ENCODE measurements around the gene ANKS1B. TPM values are rescaled to one million over a fixed set of nuclear protein-coding genes. Genes with fewer than 3 reads are reported as not detected.

The ANKS1B gene
- total and polyA plus RNA-seq, 2 of the 4 experiments (the other 2 are of a cell fraction): 0.17 to 0.18 TPM

DNA sequence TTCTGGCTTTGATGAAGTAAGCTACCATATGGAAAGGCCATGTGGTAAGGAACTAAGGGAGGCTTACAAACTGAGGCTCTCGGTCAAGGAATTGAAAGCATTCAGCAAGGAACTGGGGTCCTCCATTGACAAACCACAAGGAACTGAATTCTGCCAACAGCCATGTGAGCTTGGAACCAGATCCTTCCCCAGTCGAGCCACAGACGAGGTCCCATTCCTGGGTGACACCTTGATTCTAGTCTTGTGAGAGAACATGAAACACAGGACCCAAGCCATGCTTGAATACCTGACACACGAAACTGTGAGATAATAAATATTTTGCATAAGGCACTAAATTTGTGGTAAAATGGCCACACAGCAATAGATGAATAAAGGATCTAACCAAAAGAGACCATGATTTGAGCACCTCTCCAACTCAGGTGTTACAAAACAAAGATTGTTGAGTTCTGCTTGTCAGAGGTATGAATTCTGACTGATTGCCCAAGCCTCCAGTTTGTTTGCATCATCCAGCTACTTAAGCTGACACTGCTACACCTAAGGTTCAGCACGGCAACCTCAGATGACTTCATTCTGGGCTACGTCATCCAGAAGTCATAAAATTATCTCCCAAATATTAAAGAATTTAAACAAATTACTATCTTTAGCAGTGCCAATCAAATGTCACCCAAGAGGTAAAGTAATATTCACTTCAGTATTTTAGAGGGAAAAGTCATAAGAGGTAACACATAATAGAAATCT, 277.8 kb downstream of the ANKS1B start:
- no peak overlapping the region for H3K27ac ChIP-seq (ENCODE audit: insufficient read depth, low read length)
- in situ Hi-C loops (cut with MboI; ENCODE audit: low sequenced_read_pairs): no loop called here
- ChIA-PET POLR2A (ENCODE audit: unreplicated experiment) (no interaction called here), CTCF (no interaction called here)
- H3K56ac ChIP-seq (ENCODE audit: extremely low read depth, insufficient read depth, low read length): no peak overlapping the region
- H3K9me3 ChIP-seq (ENCODE audit: control insufficient read depth, insufficient read depth, low read length): peaks cover 7% of the 10 kb centered on the region; the same call in 1 of the 2 replicates
- no peak overlapping the region for H3K14ac ChIP-seq (replicated peaks; ENCODE audit: low read depth, low read length)
- H2BK15ac ChIP-seq (ENCODE audit: low read depth, low read length): no peak overlapping the region
- H3K4me3 ChIP-seq (ENCODE audit: insufficient read depth, low read depth, low read length): no peak overlapping the region
- no peaks in the 10 kb centered on the region for H3K4me1 ChIP-seq (ENCODE audit: control insufficient read depth, insufficient read depth, low read length)
- H3K9ac ChIP-seq (ENCODE audit: low read depth, low read length): no peak overlapping the region
- no peaks in the 10 kb centered on the region for H3K27me3 ChIP-seq (ENCODE audit: control insufficient read depth, insufficient read depth, low read length)
- no peak overlapping the region for H3K4me2 ChIP-seq (ENCODE audit: low read depth, low read length)
- no peak overlapping the region for H2BK20ac ChIP-seq (ENCODE audit: low read depth, low read length)
- no peak overlapping the region for H3K18ac ChIP-seq (ENCODE audit: low read depth, low read length)
- no peaks in the 10 kb centered on the region for H3K9me1 ChIP-seq (ENCODE audit: insufficient read depth, low read length)
- H3K36me3 ChIP-seq (ENCODE audit: control insufficient read depth, insufficient read depth, low read length): no peaks in the 10 kb centered on the region
- H2BK5ac ChIP-seq (ENCODE audit: low read depth, low read length, poor library complexity, severe bottlenecking): no peak overlapping the region
- H4K5ac ChIP-seq (ENCODE audit: low read depth, low read length): no peak overlapping the region
- TF ChIP-seq SMC3 (IDR thresholded peaks at IDR 0.05; ENCODE audit: low read depth, low read length) (no peak), RFX5 (IDR thresholded peaks at IDR 0.05; ENCODE audit: low read depth, low read length) (no peak), RAD21 (IDR thresholded peaks at IDR 0.05; ENCODE audit: low read length) (no peak), USF2 (IDR thresholded peaks at IDR 0.05; ENCODE audit: low read depth, low read length) (no peak), POLR2A (IDR thresholded peaks at IDR 0.05; ENCODE audit: low read depth, low read length) (no peak), CEBPB (IDR thresholded peaks at IDR 0.05; ENCODE audit: low read depth, low read length) (no peak), MXI1 (IDR thresholded peaks at IDR 0.05; ENCODE audit: borderline replicate concordance, low read depth, low read length) (no peak), RCOR1 (IDR thresholded peaks at IDR 0.05; ENCODE audit: insufficient replicate concordance, low read length) (no peak), CTCF (conservative IDR thresholded peaks at IDR 0.05; ENCODE audit: low read depth, low read length) (no peak), BHLHE40 (IDR thresholded peaks at IDR 0.05; ENCODE audit: low read depth, low read length) (no peak), ELK1 (IDR thresholded peaks at IDR 0.05; ENCODE audit: borderline replicate concordance, low read depth, low read length) (no peak), NFE2L2 (IDR thresholded peaks at IDR 0.05; ENCODE audit: low read depth, low read length) (no peak), CHD1 (IDR thresholded peaks at IDR 0.05; ENCODE audit: low read depth, low read length) (no peak), MAZ (IDR thresholded peaks at IDR 0.05; ENCODE audit: borderline replicate concordance, low read depth, low read length) (no peak), FOS (IDR thresholded peaks at IDR 0.05; ENCODE audit: low read depth, low read length) (no peak), MAFK (IDR thresholded peaks at IDR 0.05; ENCODE audit: low read depth, low read length) (no peak)
- H3K79me1 ChIP-seq (ENCODE audit: low read depth in 1 of 2, low read length in 2 of 2): no peaks in the 10 kb centered on the region
- H2BK120ac ChIP-seq (ENCODE audit: low read depth, low read length): no peak overlapping the region
- DNase-seq: no peak
- no TSS peak for BruUV-seq (replicated peaks)
- no peak overlapping the region for H2AK9ac ChIP-seq (replicated peaks; ENCODE audit: low read depth, low read length, poor library complexity)
- H4K20me1 ChIP-seq (ENCODE audit: insufficient read depth, low read length): no peaks in the 10 kb centered on the region
- no peak overlapping the region for H4K8ac ChIP-seq (ENCODE audit: low read depth in 2 of 2, low read length in 2 of 2)
- H4K91ac ChIP-seq (ENCODE audit: insufficient read depth, low read depth, low read length): no peak overlapping the region
- ATAC-seq (ENCODE audit: low read depth): no peak
- H3K23ac ChIP-seq (ENCODE audit: low read depth, low read length): no peak overlapping the region
- intact Hi-C loops (cut with micrococcal nuclease): no loop called here
- dilution Hi-C loops (cut with HindIII; ENCODE audit: low sequenced_read_pairs, unreplicated experiment): no loop called here
- H2AFZ ChIP-seq (replicated peaks; ENCODE audit: low read length, poor library complexity): no peak overlapping the region
- no peak overlapping the region for H2AK5ac ChIP-seq (ENCODE audit: low read depth, low read length)
- H3K4ac ChIP-seq (ENCODE audit: low read depth, low read length): no peak overlapping the region
- no CpG with 5 or more reads among the region's 6 CpGs for WGBS, 2 experiments (ENCODE audit: extremely low coverage in 2 of 2, insufficient read length in 1 of 2)

Data from IMR-90 (cell line).